WTC11 (cell line): Measurements from ENCODE around the gene CCDC82. TPM values are rescaled to one million over a fixed set of nuclear protein-coding genes. Genes with fewer than 3 reads are reported as not detected.

Experiments used
- ATAC-seq: fragments of 200-7000 bp; cut with Tn5 transposase; 2 replicates; pipeline ENCODE4 v1.10.0; 2021; ENCODE audit warnings: mild to moderate bottlenecking, moderate library complexity
- CTCF ChIA-PET: fragments of 300-600 bp; sonication (Branson Sonifier 250); formaldehyde crosslinking; loops from one replicate; lab custom pipeline; 2021; ENCODE audit warnings: antibody characterized with exemption; lab: Charles Lee
- POLR2A ChIA-PET: fragments of 350-600 bp; sonication (Branson Sonifier 250); formaldehyde crosslinking; loops from one replicate; lab custom pipeline; 2021; ENCODE audit warnings: antibody characterized with exemption; lab: Charles Lee
- DNase-seq: peaks from one replicate; pipeline ENCODE4 v3.0.0; 2021; ENCODE audit warnings: low spot score
- H3K27ac Mint-ChIP-seq: 2 replicates; pipeline ENCODE4 v1.8.0; 2021; ENCODE audit warnings: mixed read lengths
- H3K27me3 Mint-ChIP-seq: 2 replicates; pipeline ENCODE4 v1.8.0; 2021; ENCODE audit warnings: low read depth, mild to moderate bottlenecking, moderate library complexity, mixed read lengths
- H3K36me3 Mint-ChIP-seq: 2 replicates; pipeline ENCODE4 v1.8.0; 2021; ENCODE audit warnings: mixed read lengths
- H3K4me1 Mint-ChIP-seq: 2 replicates; pipeline ENCODE4 v1.8.0; 2022; ENCODE audit warnings: mixed read lengths
- H3K4me3 Mint-ChIP-seq: 2 replicates; pipeline ENCODE4 v1.8.0; 2021; ENCODE audit warnings: mild to moderate bottlenecking, moderate library complexity, mixed read lengths
- H3K9me3 Mint-ChIP-seq: 2 replicates; pipeline ENCODE4 v1.8.0; 2021; ENCODE audit warnings: mixed read lengths
- AR ChIP-seq: fragments of 250-450 bp; sonication (Bioruptor Pico); IDR thresholded peaks from 2 replicates; pipeline ENCODE4 v1.9.0; 2021; ENCODE audit warnings: mild to moderate bottlenecking
- ATF1 ChIP-seq: sonication (generic); formaldehyde crosslinking; IDR thresholded peaks from 2 replicates; pipeline ENCODE4 v1.8.1; 2023; ENCODE audit warnings: mild to moderate bottlenecking, moderate library complexity, missing genetic modification reagents
- CREM ChIP-seq: sonication (generic); formaldehyde crosslinking; IDR thresholded peaks from 2 replicates; pipeline ENCODE4 v1.8.1; 2022; ENCODE audit warnings: mild to moderate bottlenecking, missing genetic modification reagents, moderate library complexity
- IRF2 ChIP-seq: sonication (generic); formaldehyde crosslinking; IDR thresholded peaks from 2 replicates; pipeline ENCODE4 v1.8.0; 2022; ENCODE audit warnings: low read depth, missing genetic modification reagents, borderline replicate concordance
- KAT7 ChIP-seq: sonication (generic); formaldehyde crosslinking; IDR thresholded peaks from 2 replicates; pipeline ENCODE4 v1.8.1; 2023; ENCODE audit warnings: missing genetic modification reagents, mild to moderate bottlenecking, borderline replicate concordance
- MXD4 ChIP-seq: fragments of 250-450 bp; sonication (Bioruptor Pico); IDR thresholded peaks from 2 replicates; pipeline ENCODE4 v1.8.0; 2021; ENCODE audit warnings: mild to moderate bottlenecking, moderate library complexity, borderline replicate concordance
- MYBL2 ChIP-seq: sonication (generic); formaldehyde crosslinking; IDR thresholded peaks from 2 replicates; pipeline ENCODE4 v1.8.1; 2023; ENCODE audit warnings: mild to moderate bottlenecking, moderate library complexity, missing genetic modification reagents
- NR1H2 ChIP-seq: sonication (generic); formaldehyde crosslinking; IDR thresholded peaks from 2 replicates; pipeline ENCODE4 v1.9.0; 2021; ENCODE audit warnings: mild to moderate bottlenecking, moderate library complexity, missing genetic modification reagents
- NR2C2 ChIP-seq: sonication (generic); formaldehyde crosslinking; IDR thresholded peaks from 2 replicates; pipeline ENCODE4 v1.8.0; 2022; ENCODE audit warnings: mild to moderate bottlenecking, missing genetic modification reagents
- PRDM15 ChIP-seq: sonication (generic); formaldehyde crosslinking; IDR thresholded peaks from 2 replicates; pipeline ENCODE4 v1.8.0; 2022; ENCODE audit warnings: missing genetic modification reagents
- RORB ChIP-seq: fragments of 250-450 bp; sonication (Bioruptor Pico); IDR thresholded peaks from 2 replicates; pipeline ENCODE4 v1.9.0; 2021; ENCODE audit warnings: mild to moderate bottlenecking
- SMAD3 ChIP-seq: sonication (generic); formaldehyde crosslinking; IDR thresholded peaks from 2 replicates; pipeline ENCODE4 v1.8.0; 2022; ENCODE audit warnings: missing genetic modification reagents, mild to moderate bottlenecking, borderline replicate concordance
- SMAD4 ChIP-seq: sonication (generic); formaldehyde crosslinking; IDR thresholded peaks from 2 replicates; pipeline ENCODE4 v1.8.0; 2022; ENCODE audit warnings: mild to moderate bottlenecking, missing genetic modification reagents
- SP1 ChIP-seq: sonication (generic); formaldehyde crosslinking; conservative IDR thresholded peaks from 2 replicates; pipeline ENCODE4 v1.8.1; 2022; ENCODE audit warnings: missing genetic modification reagents
- TEAD4 ChIP-seq: sonication (generic); formaldehyde crosslinking; IDR thresholded peaks from 2 replicates; pipeline ENCODE4 v1.8.0; 2022; ENCODE audit warnings: mild to moderate bottlenecking, missing genetic modification reagents
- ZBTB43 ChIP-seq: sonication (generic); formaldehyde crosslinking; IDR thresholded peaks from 2 replicates; pipeline ENCODE4 v1.8.1; 2023; ENCODE audit warnings: mild to moderate bottlenecking, missing genetic modification reagents
- ZNF416 ChIP-seq: fragments of 250-450 bp; sonication (Bioruptor Pico); IDR thresholded peaks from 2 replicates; pipeline ENCODE4 v1.9.0; 2021; ENCODE audit warnings: mild to moderate bottlenecking, inconsistent platforms
- total RNA-seq: library from RNA; stranded (reverse); gene quantifications from 3 replicates; pipeline ENCODE4 v1.2.3, GENCODE V29; 2021
- TF ChIP-seq, protein P1 (sequence below): fragments of 250-450 bp; sonication (Bioruptor Pico); IDR thresholded peaks from 2 replicates; pipeline ENCODE4 v1.9.0; 2021; ENCODE audit warnings: moderate library complexity, mild to moderate bottlenecking, inconsistent platforms, borderline replicate concordance
- TF ChIP-seq, protein P2 (sequence below): sonication (generic); formaldehyde crosslinking; IDR thresholded peaks from 2 replicates; pipeline ENCODE4 v1.8.0; 2022; ENCODE audit warnings: mild to moderate bottlenecking, missing genetic modification reagents
- TF ChIP-seq, protein P3 (sequence below): sonication (generic); formaldehyde crosslinking; IDR thresholded peaks from 2 replicates; pipeline ENCODE4 v1.8.1; 2022; ENCODE audit warnings: low read depth, mild to moderate bottlenecking, moderate library complexity, missing genetic modification reagents, borderline replicate concordance

Gene CCDC82
- total RNA-seq, 1 experiment from 2014 or later, result 16.3 TPM

- TF ChIP-seq ZNF416 (CRISPR knock-in tag) (no peak), MYBL2 (CRISPR knock-in tag) (no peak), MXD4 (no peak), SP1 (CRISPR knock-in tag) (no peak), AR (no peak), NR2C2 (CRISPR knock-in tag) (no peak), ATF1 (CRISPR knock-in tag) (no peak), IRF2 (CRISPR knock-in tag) (no peak), PRDM15 (no peak), SMAD3 (no peak), ZBTB43 (CRISPR knock-in tag) (no peak), KAT7 (CRISPR knock-in tag) (no peak), RORB (CRISPR knock-in tag) (no peak), NR1H2 (CRISPR knock-in tag) (no peak), SMAD4 (CRISPR knock-in tag) (no peak), CREM (CRISPR knock-in tag) (no peak), TEAD4 (CRISPR knock-in tag) (no peak)
- TF ChIP-seq, protein P1, sequence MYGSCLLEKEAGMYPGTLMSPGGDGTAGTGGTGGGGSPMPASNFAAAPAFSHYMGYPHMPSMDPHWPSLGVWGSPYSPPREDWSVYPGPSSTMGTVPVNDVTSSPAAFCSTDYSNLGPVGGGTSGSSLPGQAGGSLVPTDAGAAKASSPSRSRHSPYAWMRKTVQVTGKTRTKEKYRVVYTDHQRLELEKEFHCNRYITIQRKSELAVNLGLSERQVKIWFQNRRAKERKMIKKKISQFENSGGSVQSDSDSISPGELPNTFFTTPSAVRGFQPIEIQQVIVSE (CRISPR knock-in tag), result no peak
- TF ChIP-seq, protein P2, sequence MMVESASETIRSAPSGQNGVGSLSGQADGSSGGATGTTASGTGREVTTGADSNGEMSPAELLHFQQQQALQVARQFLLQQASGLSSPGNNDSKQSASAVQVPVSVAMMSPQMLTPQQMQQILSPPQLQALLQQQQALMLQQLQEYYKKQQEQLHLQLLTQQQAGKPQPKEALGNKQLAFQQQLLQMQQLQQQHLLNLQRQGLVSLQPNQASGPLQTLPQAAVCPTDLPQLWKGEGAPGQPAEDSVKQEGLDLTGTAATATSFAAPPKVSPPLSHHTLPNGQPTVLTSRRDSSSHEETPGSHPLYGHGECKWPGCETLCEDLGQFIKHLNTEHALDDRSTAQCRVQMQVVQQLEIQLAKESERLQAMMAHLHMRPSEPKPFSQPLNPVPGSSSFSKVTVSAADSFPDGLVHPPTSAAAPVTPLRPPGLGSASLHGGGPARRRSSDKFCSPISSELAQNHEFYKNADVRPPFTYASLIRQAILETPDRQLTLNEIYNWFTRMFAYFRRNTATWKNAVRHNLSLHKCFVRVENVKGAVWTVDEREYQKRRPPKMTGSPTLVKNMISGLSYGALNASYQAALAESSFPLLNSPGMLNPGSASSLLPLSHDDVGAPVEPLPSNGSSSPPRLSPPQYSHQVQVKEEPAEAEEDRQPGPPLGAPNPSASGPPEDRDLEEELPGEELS (CRISPR knock-in tag), result no peak
- TF ChIP-seq, protein P3, sequence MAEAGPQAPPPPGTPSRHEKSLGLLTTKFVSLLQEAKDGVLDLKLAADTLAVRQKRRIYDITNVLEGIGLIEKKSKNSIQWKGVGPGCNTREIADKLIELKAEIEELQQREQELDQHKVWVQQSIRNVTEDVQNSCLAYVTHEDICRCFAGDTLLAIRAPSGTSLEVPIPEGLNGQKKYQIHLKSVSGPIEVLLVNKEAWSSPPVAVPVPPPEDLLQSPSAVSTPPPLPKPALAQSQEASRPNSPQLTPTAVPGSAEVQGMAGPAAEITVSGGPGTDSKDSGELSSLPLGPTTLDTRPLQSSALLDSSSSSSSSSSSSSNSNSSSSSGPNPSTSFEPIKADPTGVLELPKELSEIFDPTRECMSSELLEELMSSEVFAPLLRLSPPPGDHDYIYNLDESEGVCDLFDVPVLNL, result no peak
- ChIA-PET CTCF (interaction anchor here (0.6 to 5.7 kb wide), 2 partner anchors 31 to 153 kb away, joined by 4 to 33 read pairs; partner anchors contain the start of gene MAML2), POLR2A (no interaction called here)
- ATAC-seq (no peak), DNase-seq (no peak)
- no peak overlapping the region for H3K27ac Mint-ChIP-seq
- no peak overlapping the region for H3K4me3 Mint-ChIP-seq
- no peaks in the 10 kb centered on the region for H3K36me3 Mint-ChIP-seq
- no peaks in the 10 kb centered on the region for H3K9me3 Mint-ChIP-seq
- H3K4me1 Mint-ChIP-seq, result peaks cover 66% of the 10 kb centered on the region
- H3K27me3 Mint-ChIP-seq, result no peaks in the 10 kb centered on the region
Measured at GRCh38 chr11:96311120-96311568, 78.6 kb downstream of the CCDC82 start.
